Endothelial cell of umbilical vein (primary cell): ENCODE data around the gene VEZT. TPM values are rescaled to one million over a fixed set of nuclear protein-coding genes. Genes with fewer than 3 reads are reported as not detected.

Experiments used
- BruUV-seq: library from RNA; stranded (reverse); fragments of 400-500 nt; replicated peaks from 2 replicates; lab custom pipeline; 2021; lab: Mats Ljungman, UMichigan
- CTCF ChIA-PET: fragments of 300-600, 350-600 bp; sonication (Branson Sonifier 250); formaldehyde crosslinking; loops from one replicate; lab custom pipeline; 2021; ENCODE audit warnings: antibody characterized with exemption, inconsistent platforms; lab: Charles Lee
- POLR2A ChIA-PET: fragments of 300-600, 350-600 bp; sonication (Branson Sonifier 250); formaldehyde crosslinking; loops from one replicate; lab custom pipeline; 2021; ENCODE audit warnings: antibody characterized with exemption, inconsistent platforms; lab: Charles Lee
- DNase-seq: peaks from one replicate; pipeline ENCODE4 v3.0.0-alpha.2; 2011; ENCODE audit warnings: low read depth, low spot score
- FAIRE-seq: peaks from 2 replicates; lab custom pipeline; 2011; peaks lifted over from hg19 to GRCh38; lab: Jason Lieb, UNC
- H2AFZ ChIP-seq: 2 replicates; pipeline ENCODE4 v1.6.0; 2012; ENCODE audit warnings: low read depth, low read length, control low read depth, inconsistent platforms
- H3K27ac ChIP-seq: 2 replicates; pipeline ENCODE4 v1.5.1; 2011; ENCODE audit warnings: low read depth, mild to moderate bottlenecking, control low read depth, low read length, moderate library complexity; ENCODE audit not compliant: insufficient read depth
- H3K27me3 ChIP-seq, 2 experiments: 2 replicates each; pipeline versions ENCODE4 v1.6.0 to v1.6.1; 2011; ENCODE audit warnings: low read length in 2 of 2, mixed read lengths in 1 of 2; ENCODE audit not compliant: control insufficient read depth in 2 of 2, insufficient read depth in 2 of 2
- H3K36me3 ChIP-seq, 2 experiments: 2 replicates in 1 of 2; 3 replicates in 1 of 2; pipeline ENCODE4 v1.5.1; 2011; ENCODE audit warnings: low read length in 2 of 2, mild to moderate bottlenecking in 1 of 2, moderate library complexity in 1 of 2; ENCODE audit not compliant: control insufficient read depth in 2 of 2, insufficient read depth in 2 of 2; ENCODE audit errors: extremely low read depth in 1 of 2
- H3K4me1 ChIP-seq: 3 replicates; pipeline ENCODE4 v1.5.1; 2011; ENCODE audit warnings: mild to moderate bottlenecking, low read length; ENCODE audit not compliant: control insufficient read depth, insufficient read depth; ENCODE audit errors: extremely low read depth
- H3K4me2 ChIP-seq: 2 replicates; pipeline ENCODE4 v1.6.1; 2011; ENCODE audit warnings: low read length, control low read depth, mixed read lengths; ENCODE audit not compliant: insufficient read depth
- H3K4me3 ChIP-seq, 3 experiments: fragments of 200-600 bp in 1 of 3; sonication (generic), shearing (Covaris generic) in 1 of 3; replicated peaks in 1 of 3; 2 replicates each; pipeline ENCODE4 v1.5.1; 2011 to 2016; ENCODE audit warnings: control low read depth in 3 of 3, low read length in 3 of 3, mild to moderate bottlenecking in 2 of 3, inconsistent platforms in 1 of 3, low read depth in 1 of 3, moderate library complexity in 1 of 3; ENCODE audit not compliant: insufficient read depth in 1 of 3
- H3K79me2 ChIP-seq: 2 replicates; pipeline ENCODE4 v1.6.0; 2012; ENCODE audit warnings: low read length, inconsistent platforms; ENCODE audit not compliant: control insufficient read depth, insufficient read depth
- H3K9ac ChIP-seq: replicated peaks from 2 replicates; pipeline ENCODE3; 2011; ENCODE audit warnings: low read length, control low read depth; ENCODE audit not compliant: insufficient read depth; ENCODE audit errors: extremely low read depth
- H3K9me1 ChIP-seq: replicated peaks from 3 replicates; pipeline ENCODE4 v1.6.0; 2011; ENCODE audit warnings: mild to moderate bottlenecking, low read length; ENCODE audit not compliant: control insufficient read depth, insufficient read depth; ENCODE audit errors: extremely low read depth
- H3K9me3 ChIP-seq: replicated peaks from 2 replicates; pipeline ENCODE4 v1.5.1; 2012; ENCODE audit warnings: low read length, inconsistent platforms; ENCODE audit not compliant: control insufficient read depth, insufficient read depth
- H4K20me1 ChIP-seq: replicated peaks from 2 replicates; pipeline ENCODE3; 2011; ENCODE audit warnings: mild to moderate bottlenecking, low read length; ENCODE audit not compliant: control insufficient read depth, insufficient read depth; ENCODE audit errors: extremely low read depth
- EZH2 ChIP-seq: IDR thresholded peaks from 2 replicates; pipeline ENCODE4 v1.6.1; 2012; ENCODE audit warnings: borderline replicate concordance, low read depth, mild to moderate bottlenecking, moderate library complexity, low read length, inconsistent platforms; ENCODE audit not compliant: severe bottlenecking
- FOS ChIP-seq: IDR thresholded peaks from 2 replicates; pipeline ENCODE4 v1.6.1; 2011; ENCODE audit warnings: mild to moderate bottlenecking, low read length, moderate library complexity, borderline replicate concordance; ENCODE audit not compliant: insufficient read depth
- GATA2 ChIP-seq: IDR thresholded peaks from 2 replicates; pipeline ENCODE4 v1.7.0; 2011; ENCODE audit warnings: low read depth, mild to moderate bottlenecking, moderate library complexity, mixed read lengths, low read length; ENCODE audit not compliant: insufficient read length, insufficient read depth
- JUN ChIP-seq: IDR thresholded peaks from 2 replicates; pipeline ENCODE4 v1.6.1; 2011; ENCODE audit warnings: borderline replicate concordance, low read depth; ENCODE audit not compliant: insufficient read length, insufficient read depth
- MAX ChIP-seq: IDR thresholded peaks from 2 replicates; pipeline ENCODE4 v1.6.1; 2011; ENCODE audit not compliant: insufficient read depth, insufficient read length
- MYC ChIP-seq: IDR thresholded peaks from one replicate; pipeline ENCODE4 v1.6.1; 2011; ENCODE audit warnings: mild to moderate bottlenecking, low read depth, low read length
- POLR2A ChIP-seq: IDR thresholded peaks from 2 replicates; pipeline ENCODE4 v1.6.1; 2012; ENCODE audit warnings: low read depth, mild to moderate bottlenecking, control low read depth, low read length
- POLR2AphosphoS5 ChIP-seq: IDR thresholded peaks from 2 replicates; pipeline ENCODE4 v1.6.1; 2012; ENCODE audit warnings: low read depth, mild to moderate bottlenecking, control low read depth, low read length, moderate library complexity; ENCODE audit not compliant: insufficient read depth
- dilution Hi-C: fragments of 300-500 bp; cut with MboI; formaldehyde crosslinking; loops from one replicate; pipeline ENCODE4 v1.15.0; 2019; ENCODE audit warnings: low sequenced_read_pairs; ENCODE audit not compliant: extremely low pct_ligation_motif_present
- intact Hi-C: fragments of 100-400 bp; cut with micrococcal nuclease; formaldehyde crosslinking; loops from one replicate; pipeline ENCODE4 v1.10.0; 2022
- polyA plus RNA-seq, 4 experiments: library from polyadenylated mRNA; depleted of rRNA in 3 of 4; stranded (reverse) in 3 of 4; unstranded in 1 of 4; fragments of >200 nt; gene quantifications; 2 replicates each; pipeline versions ENCODE4 v1.2.1 to v1.2.3, GENCODE V29; 2011 to 2012; ENCODE audit warnings: missing spikeins in 1 of 4
- total RNA-seq: library from RNA; stranded (reverse); gene quantifications from 2 replicates; pipeline ENCODE4 v1.2.3, GENCODE V29; 2021
- TF ChIP-seq, protein P1 (sequence below), 2 donors: IDR thresholded peaks; 1 replicate in 1 of 2; 2 replicates in 1 of 2; pipeline ENCODE4 v1.5.1; 2011; ENCODE audit warnings: low read length in 2 of 2, mild to moderate bottlenecking in 2 of 2, moderate library complexity in 2 of 2, control low read depth in 1 of 2, inconsistent platforms in 1 of 2, low read depth in 1 of 2; ENCODE audit not compliant: insufficient read depth in 1 of 2; ENCODE audit errors: extremely low read depth in 1 of 2

The VEZT gene
- total and polyA plus RNA-seq, 2 donors (not counting 3 experiments of a cell fraction or from before 2014, with no cell fraction given) = 57.8 to 91.3 TPM

DNA sequence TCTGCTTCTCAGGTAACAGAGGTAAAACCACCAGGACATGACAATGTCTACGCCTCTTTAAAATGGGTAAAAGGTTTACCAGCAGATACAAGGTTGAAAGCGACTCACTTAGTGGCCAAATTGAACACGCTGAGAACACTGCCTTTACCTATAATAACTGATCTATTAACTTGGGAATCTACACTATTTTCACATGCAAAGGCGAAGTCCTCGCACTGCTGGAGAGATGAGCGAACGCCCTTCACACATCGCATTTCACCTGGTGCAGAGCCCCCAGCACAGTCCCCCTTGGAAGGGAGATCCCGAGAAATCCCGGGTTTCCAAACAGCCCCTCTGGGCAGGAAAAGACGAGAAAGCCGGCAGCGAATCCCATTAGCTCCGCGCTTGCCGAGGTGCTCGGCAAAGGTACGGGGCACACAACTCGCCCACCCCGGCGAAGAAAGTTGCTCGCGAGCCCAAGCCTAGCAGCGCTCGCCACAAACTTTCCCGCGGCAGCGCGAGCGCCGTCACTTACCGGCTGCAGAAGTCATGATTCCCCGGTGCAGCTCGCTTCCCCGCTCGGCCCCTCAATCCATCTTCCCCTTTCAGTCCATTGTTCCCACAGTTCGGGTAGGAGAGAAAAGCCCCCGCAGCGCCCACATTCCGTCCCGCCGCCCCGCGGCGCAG, 763 bp upstream of the VEZT start:
- ChIA-PET POLR2A (interaction anchor here (0.6 to 1.5 kb wide), 7 partner anchors 16 to 257 kb away, joined by 3 to 7 read pairs (median 4); partner anchors contain the start of genes METAP2 and NR2C1), CTCF (interaction anchor here (0.6 to 5.9 kb wide), 28 partner anchors 9 to 698 kb away, joined by 3 to 91 read pairs (median 4); partner anchors contain the start of gene NR2C1)
- Histone ChIP-seq H3K9me1 (no peaks in the 10 kb centered on the region), H2AFZ (peak overlapping the region; percentile 68), H3K27ac (peak overlapping the region; percentile 58), H3K4me1 (peaks cover 44% of the 10 kb centered on the region), H3K79me2 (peaks cover 77% of the 10 kb centered on the region), H3K9me3 (no peaks in the 10 kb centered on the region), H3K4me2 (peak overlapping the region; percentile 100), H3K27me3 (no peaks in the 10 kb centered on the region), H3K9ac (peak overlapping the region; percentile 87), H4K20me1 (no peaks in the 10 kb centered on the region), H3K4me3 (peak overlapping the region; percentile 69 to 99 (median 94)), H3K36me3 (no peaks in the 10 kb centered on the region)
- dilution Hi-C loops (loop anchor here (25.0 kb wide), 1 partner anchor 105 kb away; no protein-coding TSS in a partner anchor), intact Hi-C loops (loop anchor here (1.0 to 10.0 kb wide), 10 partner anchors 14 to 502 kb away; partner anchors contain the start of gene NDUFA12)
- TF ChIP-seq JUN (no peak), POLR2A (no peak), MYC (no peak), FOS (no peak), MAX (no peak), GATA2 (no peak), POLR2AphosphoS5 (no peak), EZH2 (no peak)
- TF ChIP-seq, protein P1, sequence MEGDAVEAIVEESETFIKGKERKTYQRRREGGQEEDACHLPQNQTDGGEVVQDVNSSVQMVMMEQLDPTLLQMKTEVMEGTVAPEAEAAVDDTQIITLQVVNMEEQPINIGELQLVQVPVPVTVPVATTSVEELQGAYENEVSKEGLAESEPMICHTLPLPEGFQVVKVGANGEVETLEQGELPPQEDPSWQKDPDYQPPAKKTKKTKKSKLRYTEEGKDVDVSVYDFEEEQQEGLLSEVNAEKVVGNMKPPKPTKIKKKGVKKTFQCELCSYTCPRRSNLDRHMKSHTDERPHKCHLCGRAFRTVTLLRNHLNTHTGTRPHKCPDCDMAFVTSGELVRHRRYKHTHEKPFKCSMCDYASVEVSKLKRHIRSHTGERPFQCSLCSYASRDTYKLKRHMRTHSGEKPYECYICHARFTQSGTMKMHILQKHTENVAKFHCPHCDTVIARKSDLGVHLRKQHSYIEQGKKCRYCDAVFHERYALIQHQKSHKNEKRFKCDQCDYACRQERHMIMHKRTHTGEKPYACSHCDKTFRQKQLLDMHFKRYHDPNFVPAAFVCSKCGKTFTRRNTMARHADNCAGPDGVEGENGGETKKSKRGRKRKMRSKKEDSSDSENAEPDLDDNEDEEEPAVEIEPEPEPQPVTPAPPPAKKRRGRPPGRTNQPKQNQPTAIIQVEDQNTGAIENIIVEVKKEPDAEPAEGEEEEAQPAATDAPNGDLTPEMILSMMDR (IDR thresholded peaks at IDR 0.05; ENCODE audit: extremely low read depth in 1 of 2, insufficient read depth in 1 of 2, low read depth in 1 of 2, low read length in 2 of 2) = no peak
- no peak for FAIRE-seq
- BruUV-seq = TSS peak; percentile 24
- peak; percentile 61 for DNase-seq
